Thyroid gland (tissue), 4 donors: ENCODE measurements around the gene TIMM29.

ENCODE experiments used
- CTCF ChIP-seq, 6 experiments: fragments of 200-600 bp in 3 of 6; fragments of 450-650 bp in 3 of 6; sonication (generic) in 3 of 6; IDR thresholded peaks; one replicate each; pipeline ENCODE4 v1.5.1; 2016 to 2019; ENCODE audit warnings: antibody characterized with exemption in 6 of 6, mild to moderate bottlenecking in 2 of 6, inconsistent platforms in 1 of 6, moderate library complexity in 1 of 6
- POLR2A ChIP-seq, 2 donors: fragments of 450-650 bp; IDR thresholded peaks; one replicate each; pipeline ENCODE4 v1.6.1; 2017; ENCODE audit warnings: antibody characterized with exemption in 2 of 2, mild to moderate bottlenecking in 2 of 2, moderate library complexity in 1 of 2

- no peak for TF ChIP-seq CTCF (IDR thresholded peaks at IDR 0.05)
- no peak for TF ChIP-seq POLR2A (IDR thresholded peaks at IDR 0.05)
These were observed 47.7 kb downstream of the TIMM29 start for GRCh38 chr19:10976131-10976892.
